SK-N-SH treated with all-trans-retinoic acid at 6 μM for 48 hours (cell line): ENCODE data around the gene SLC2A4.

Experiments
- ATAC-seq: fragments of 200-7000 bp; cut with Tn5 transposase; 3 replicates; pipeline ENCODE4 v1.9.1; 2020; ENCODE audit warnings: mild to moderate bottlenecking, moderate library complexity
- ARNTL ChIP-seq: fragments of 450-650 bp; formaldehyde crosslinking; IDR thresholded peaks from 2 replicates; pipeline ENCODE4 v1.5.0; 2020; ENCODE audit warnings: low read depth, mild to moderate bottlenecking, moderate library complexity, borderline replicate concordance
- BACH2 ChIP-seq: fragments of 250-450 bp; sonication (Bioruptor Pico); IDR thresholded peaks from 2 replicates; pipeline ENCODE4 v1.9.0; 2021; ENCODE audit warnings: mild to moderate bottlenecking, borderline replicate concordance
- CREB5 ChIP-seq: fragments of 250-450 bp; sonication (Bioruptor Pico); IDR thresholded peaks from 2 replicates; pipeline ENCODE4 v1.5.1; 2020; ENCODE audit warnings: low read depth, mild to moderate bottlenecking, moderate library complexity
- CSDC2 ChIP-seq: fragments of 250-450 bp; sonication (Bioruptor Pico); IDR thresholded peaks from 2 replicates; pipeline ENCODE4 v1.5.0; 2020; ENCODE audit warnings: mild to moderate bottlenecking, moderate library complexity
- CSRNP3 ChIP-seq: fragments of 250-450 bp; sonication (Bioruptor Pico); IDR thresholded peaks from 2 replicates; pipeline ENCODE4 v1.5.1; 2021; ENCODE audit warnings: mild to moderate bottlenecking, moderate library complexity
- ESRRG ChIP-seq: fragments of 250-450 bp; sonication (Bioruptor Pico); IDR thresholded peaks from 2 replicates; pipeline ENCODE4 v1.6.1; 2021; ENCODE audit warnings: mild to moderate bottlenecking
- GLIS3 ChIP-seq: fragments of 250-450 bp; sonication (Bioruptor Pico); IDR thresholded peaks from 2 replicates; pipeline ENCODE4 v1.5.0; 2020; ENCODE audit warnings: mild to moderate bottlenecking, moderate library complexity
- ISL1 ChIP-seq: fragments of 250-450 bp; sonication (Bioruptor Pico); IDR thresholded peaks from 2 replicates; pipeline ENCODE4 v2.1.2; 2022; ENCODE audit warnings: mild to moderate bottlenecking, moderate library complexity
- OSR1 ChIP-seq: fragments of 250-450 bp; sonication (Bioruptor Pico); IDR thresholded peaks from 2 replicates; pipeline ENCODE4 v1.8.0; 2022; ENCODE audit warnings: moderate library complexity, mild to moderate bottlenecking, inconsistent platforms
- PATZ1 ChIP-seq: fragments of 250-450 bp; sonication (Bioruptor Pico); IDR thresholded peaks from 2 replicates; pipeline ENCODE4 v1.8.0; 2020; ENCODE audit warnings: mild to moderate bottlenecking, moderate library complexity, borderline replicate concordance
- POU6F1 ChIP-seq: fragments of 250-450 bp; sonication (Bioruptor Pico); IDR thresholded peaks from 2 replicates; pipeline ENCODE4 v1.8.0; 2021; ENCODE audit warnings: low read depth, mild to moderate bottlenecking, moderate library complexity, borderline replicate concordance
- PPARA ChIP-seq: fragments of 250-450 bp; sonication (Bioruptor Pico); IDR thresholded peaks from 2 replicates; pipeline ENCODE4 v1.5.0; 2020; ENCODE audit warnings: mild to moderate bottlenecking, borderline replicate concordance
- RARB ChIP-seq: fragments of 250-450 bp; sonication (Bioruptor Pico); IDR thresholded peaks from 2 replicates; pipeline ENCODE4 v1.8.0; 2021; ENCODE audit warnings: mild to moderate bottlenecking, moderate library complexity
- SNAI2 ChIP-seq: fragments of 250-450 bp; sonication (Bioruptor Pico); IDR thresholded peaks from 2 replicates; pipeline ENCODE4 v1.5.0; 2020; ENCODE audit warnings: mild to moderate bottlenecking, moderate library complexity
- TCF4 ChIP-seq: fragments of 250-450 bp; sonication (Bioruptor Pico); IDR thresholded peaks from 2 replicates; pipeline ENCODE4 v1.8.0; 2021; ENCODE audit warnings: mild to moderate bottlenecking, moderate library complexity, borderline replicate concordance
- TOX ChIP-seq: fragments of 250-450 bp; sonication (Bioruptor Pico); IDR thresholded peaks from 2 replicates; pipeline ENCODE4 v1.8.0; 2021; ENCODE audit warnings: mild to moderate bottlenecking, moderate library complexity, borderline replicate concordance
- TSHZ2 ChIP-seq: fragments of 250-450 bp; sonication (Bioruptor Pico); IDR thresholded peaks from 2 replicates; pipeline ENCODE4 v1.5.0; 2020; ENCODE audit warnings: mild to moderate bottlenecking, moderate library complexity
- ZC3H10 ChIP-seq: fragments of 250-450 bp; sonication (Bioruptor Pico); IDR thresholded peaks from 2 replicates; pipeline ENCODE4 v1.5.1; 2021; ENCODE audit warnings: mild to moderate bottlenecking, moderate library complexity
- ZFP3 ChIP-seq: fragments of 250-450 bp; sonication (Bioruptor Pico); IDR thresholded peaks from 2 replicates; pipeline ENCODE4 v1.5.0; 2020; ENCODE audit warnings: mild to moderate bottlenecking, moderate library complexity
- ZFP30 ChIP-seq: fragments of 450-650 bp; formaldehyde crosslinking; IDR thresholded peaks from 2 replicates; pipeline ENCODE4 v1.5.0; 2022; ENCODE audit warnings: mild to moderate bottlenecking, moderate library complexity
- ZNF565 ChIP-seq: fragments of 450-650 bp; formaldehyde crosslinking; conservative IDR thresholded peaks from 2 replicates; pipeline ENCODE4 v1.5.0; 2020; ENCODE audit warnings: low read depth, mild to moderate bottlenecking, moderate library complexity
- ZNF70 ChIP-seq: fragments of 450-650 bp; formaldehyde crosslinking; IDR thresholded peaks from 2 replicates; pipeline ENCODE4 v1.5.0; 2020; ENCODE audit warnings: mild to moderate bottlenecking, moderate library complexity
- ZNF8 ChIP-seq: fragments of 450-650 bp; formaldehyde crosslinking; IDR thresholded peaks from 2 replicates; pipeline ENCODE4 v1.5.0; 2020; ENCODE audit warnings: mild to moderate bottlenecking, moderate library complexity

Gene SLC2A4

GRCh38 chr17:7259555-7259889 is 22.0 kb upstream of the SLC2A4 start:
- ATAC-seq = no peak
- TF ChIP-seq PPARA (CRISPR knock-in tag) = no peak
- TF ChIP-seq OSR1 (CRISPR knock-in tag) = no peak
- no peak for TF ChIP-seq ARNTL
- TF ChIP-seq GLIS3 (CRISPR knock-in tag) = no peak
- no peak for TF ChIP-seq PATZ1 (CRISPR knock-in tag)

- TF ChIP-seq OSR1 (CRISPR knock-in tag) (no peak), TSHZ2 (CRISPR knock-in tag) (no peak), TOX (CRISPR knock-in tag) (no peak), PATZ1 (CRISPR knock-in tag) (no peak), ZC3H10 (CRISPR knock-in tag) (no peak), ZNF70 (CRISPR knock-in tag) (no peak), GLIS3 (CRISPR knock-in tag) (no peak), BACH2 (CRISPR knock-in tag) (no peak), ZFP30 (CRISPR knock-in tag) (no peak), CSRNP3 (CRISPR knock-in tag) (no peak), CREB5 (CRISPR knock-in tag) (no peak), ZFP3 (no peak), ESRRG (CRISPR knock-in tag) (no peak), PPARA (CRISPR knock-in tag) (no peak), ISL1 (CRISPR knock-in tag) (no peak), ZNF8 (CRISPR knock-in tag) (no peak), ZNF565 (CRISPR knock-in tag) (no peak), TCF4 (CRISPR knock-in tag) (no peak), SNAI2 (CRISPR knock-in tag) (no peak)
- ATAC-seq = no peak
Measured at GRCh38 chr17:7260151-7260550, 21.4 kb upstream of the SLC2A4 start.

DNA sequence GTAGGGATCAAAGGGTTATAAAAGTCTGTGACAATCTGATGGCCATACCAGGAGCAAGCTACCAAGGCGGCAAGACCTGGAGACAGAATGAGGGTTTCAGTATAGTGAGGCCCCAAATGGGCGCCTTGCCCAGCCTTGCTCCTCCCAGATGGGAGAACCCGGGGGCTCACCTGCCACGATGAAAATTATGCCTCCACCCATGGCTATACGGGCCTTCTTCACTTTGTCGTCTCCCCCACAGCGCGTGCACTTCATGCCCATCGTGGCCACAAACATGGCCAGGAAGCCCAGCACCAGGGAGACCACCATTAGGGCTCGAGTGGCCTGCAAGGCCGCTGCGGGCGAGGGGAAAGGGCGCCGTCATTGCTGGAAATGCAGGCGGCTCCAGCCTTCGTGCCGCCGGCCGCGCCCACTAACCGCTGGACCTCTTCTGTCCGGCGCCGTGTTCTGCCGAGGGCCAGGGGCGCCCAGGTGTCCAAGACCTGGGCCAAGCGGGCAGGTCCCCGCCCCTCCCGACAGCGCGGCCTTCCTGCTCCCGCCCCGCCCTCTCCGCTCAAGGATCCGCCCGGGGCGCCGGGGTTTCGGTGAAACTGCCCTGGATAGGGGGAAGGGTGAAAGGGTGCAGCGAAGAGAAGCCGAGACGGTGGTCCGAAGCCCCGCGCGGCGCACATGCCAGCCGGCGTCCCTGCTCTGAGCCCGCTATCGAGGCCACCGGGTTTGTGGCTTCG is 20.7 kb upstream of the SLC2A4 start:
- 0 out of 3 replicates have a peak, but pooled peaks have one; percentile 9 for ATAC-seq
- TF ChIP-seq POU6F1 (CRISPR knock-in tag) (no peak), CSDC2 (CRISPR knock-in tag) (no peak), ZFP3 (no peak), ZNF70 (CRISPR knock-in tag) (no peak), OSR1 (CRISPR knock-in tag) (no peak), CSRNP3 (CRISPR knock-in tag) (no peak), TOX (CRISPR knock-in tag) (no peak), ZFP30 (CRISPR knock-in tag) (no peak), ZNF565 (CRISPR knock-in tag) (no peak), RARB (no peak), GLIS3 (CRISPR knock-in tag) (no peak), CREB5 (CRISPR knock-in tag) (no peak), ZNF8 (CRISPR knock-in tag) (no peak), ARNTL (no peak)
